Measurements from ENCODE around the gene RASAL1. TPM values are rescaled to one million over a fixed set of nuclear protein-coding genes. Genes with fewer than 3 reads are reported as not detected.

Gene RASAL1
- total and polyA plus RNA-seq, 2 experiments from 2014 or later, result not detected

DNA sequence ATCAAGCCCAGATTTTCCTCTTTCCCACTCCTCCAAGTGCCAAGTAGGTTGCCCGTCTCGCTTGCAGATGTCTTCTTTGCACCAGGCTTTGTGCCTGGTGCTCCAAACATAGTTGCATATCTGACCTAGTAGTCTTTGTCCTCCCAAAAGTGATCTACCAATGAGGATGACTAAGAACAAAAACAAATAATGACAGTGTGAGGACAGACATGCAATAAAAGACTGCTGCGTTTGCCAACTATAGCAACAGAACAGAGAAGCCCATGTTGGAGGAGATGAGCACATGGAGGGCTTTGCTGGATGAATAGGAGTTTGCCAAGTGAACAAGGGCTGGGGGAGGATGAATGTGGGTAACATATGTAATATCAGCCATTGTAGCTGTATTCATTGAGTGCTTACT is 63.4 kb downstream of the RASAL1 start:
- no peak overlapping the region for H3K4me3 ChIP-seq
- H3K9ac ChIP-seq, result no peak overlapping the region
- 50 to 64% methylated on average over 3 of the region's 3 CpGs for WGBS, 2 experiments (ENCODE audit: low coverage in 1 of 2, low lambda C conversion rate in 2 of 2, missing lambda C conversion rate in 2 of 2)
- no peaks in the 10 kb centered on the region for H3K36me3 ChIP-seq (ENCODE audit: low read depth)
- DNase-seq, result no peak
- in situ Hi-C loops (cut with MboI), result no loop called here
- H3K9me3 ChIP-seq (ENCODE audit: low read depth), result no peaks in the 10 kb centered on the region
- H3K4me2 ChIP-seq (ENCODE audit: unreplicated experiment), result no peak overlapping the region
- H3F3A ChIP-seq (ENCODE audit: insufficient read depth), result no peaks in the 10 kb centered on the region
- no peaks in the 10 kb centered on the region for H3K79me2 ChIP-seq (ENCODE audit: insufficient read depth)
- no peak for TF ChIP-seq EZH2phosphoT487 (IDR thresholded peaks at IDR 0.05; ENCODE audit: insufficient read depth, low read depth)
- TF ChIP-seq EZH2 (IDR thresholded peaks at IDR 0.05; ENCODE audit: insufficient read depth, poor library complexity, severe bottlenecking), result no peak
- peaks cover 11% of the 10 kb centered on the region for H3K27me3 ChIP-seq (replicated peaks; ENCODE audit: insufficient read depth)
- no peaks in the 10 kb centered on the region for H3K4me1 ChIP-seq (ENCODE audit: insufficient read depth)
- H3K27ac ChIP-seq, result no peak overlapping the region
- H3K9me2 ChIP-seq (ENCODE audit: insufficient read depth), result no peaks in the 10 kb centered on the region
- H4K20me1 ChIP-seq (ENCODE audit: insufficient read depth), result no peaks in the 10 kb centered on the region
- H2AFZ ChIP-seq, result no peak overlapping the region

DNA sequence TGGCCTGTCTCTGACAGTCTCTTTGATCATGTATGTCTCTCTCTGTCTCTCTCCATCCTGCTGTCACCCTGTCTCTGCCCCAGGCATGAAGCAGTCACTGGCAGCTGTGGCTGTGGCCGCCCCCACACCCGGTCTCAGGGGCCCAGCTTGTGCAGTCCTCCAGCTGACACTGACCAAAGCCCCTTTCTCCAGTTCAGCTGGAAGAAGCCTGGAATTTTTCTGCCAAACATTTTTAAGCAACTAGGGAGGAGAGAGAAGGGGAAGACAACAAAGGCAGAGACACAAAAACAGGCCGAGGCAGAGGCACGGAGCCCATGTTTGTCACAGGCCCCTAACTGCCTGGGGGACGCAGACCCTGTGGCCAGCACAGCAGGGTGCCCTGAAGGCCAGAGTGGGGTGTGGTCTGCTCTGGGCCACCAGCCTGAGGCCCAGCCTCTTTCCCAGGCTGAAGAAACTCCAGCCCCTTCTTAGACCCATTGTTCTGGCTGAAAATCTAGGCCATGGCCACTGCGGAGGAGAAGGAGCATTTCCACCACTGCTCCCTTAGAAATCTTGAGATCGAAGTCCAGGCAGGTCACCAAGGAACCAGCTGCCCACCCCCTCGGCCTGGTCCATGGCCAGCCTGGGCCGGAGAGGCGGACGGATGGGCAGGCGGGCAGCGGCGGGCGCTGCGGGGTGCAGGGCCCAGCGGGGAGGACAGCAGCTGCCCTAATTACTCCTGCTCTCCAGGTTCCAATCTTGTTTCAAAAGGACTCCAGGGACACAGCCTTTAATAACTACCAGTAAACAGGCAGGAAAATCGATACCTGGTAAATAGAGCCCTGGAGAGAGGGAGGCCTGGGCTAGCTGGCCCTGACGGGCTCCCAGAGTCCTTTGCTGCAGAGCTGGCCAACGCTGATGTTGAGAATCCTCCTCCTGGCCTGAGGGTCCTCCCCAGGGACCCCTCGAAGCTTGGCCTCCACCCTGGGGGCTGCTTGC is 64.1 kb downstream of the RASAL1 start:
- Histone ChIP-seq H3K36me3 (ENCODE audit: low read depth) (no peaks in the 10 kb centered on the region), H4K20me1 (ENCODE audit: insufficient read depth) (no peaks in the 10 kb centered on the region), H3K27ac (no peak overlapping the region), H3K9ac (no peak overlapping the region), H3K9me2 (ENCODE audit: insufficient read depth) (no peaks in the 10 kb centered on the region), H3K79me2 (ENCODE audit: insufficient read depth) (no peaks in the 10 kb centered on the region), H2AFZ (no peak overlapping the region), H3K4me2 (ENCODE audit: unreplicated experiment) (no peak overlapping the region), H3K4me1 (ENCODE audit: insufficient read depth) (no peaks in the 10 kb centered on the region), H3K27me3 (replicated peaks; ENCODE audit: insufficient read depth) (peaks cover 11% of the 10 kb centered on the region; the same call in 1 of the 2 replicates), H3K4me3 (no peak overlapping the region), H3K9me3 (ENCODE audit: low read depth) (no peaks in the 10 kb centered on the region), H3F3A (ENCODE audit: insufficient read depth) (no peaks in the 10 kb centered on the region)
- in situ Hi-C loops (cut with MboI), result no loop called here
- TF ChIP-seq EZH2phosphoT487 (IDR thresholded peaks at IDR 0.05; ENCODE audit: insufficient read depth, low read depth), result no peak
- no peak for TF ChIP-seq EZH2 (IDR thresholded peaks at IDR 0.05; ENCODE audit: insufficient read depth, poor library complexity, severe bottlenecking)
- DNase-seq, result no peak
- WGBS, 2 experiments (ENCODE audit: low coverage in 1 of 2, low lambda C conversion rate in 2 of 2, missing lambda C conversion rate in 2 of 2), result 57 to 61% methylated on average over 21 of the region's 21 CpGs

GRCh38 chr12:113070117-113070906 is 65.2 kb downstream of the RASAL1 start:
- H3K27me3 ChIP-seq (replicated peaks; ENCODE audit: insufficient read depth), result peaks cover 11% of the 10 kb centered on the region; the same call in 1 of the 2 replicates
- H3K4me1 ChIP-seq (ENCODE audit: insufficient read depth), result no peaks in the 10 kb centered on the region
- no peak overlapping the region for H3K9ac ChIP-seq
- H2AFZ ChIP-seq, result no peak overlapping the region
- no peak for DNase-seq
- no peaks in the 10 kb centered on the region for H3K79me2 ChIP-seq (ENCODE audit: insufficient read depth)
- no peaks in the 10 kb centered on the region for H3K9me3 ChIP-seq (ENCODE audit: low read depth)
- no peak overlapping the region for H3K27ac ChIP-seq
- WGBS, 2 experiments (ENCODE audit: low coverage in 1 of 2, low lambda C conversion rate in 2 of 2, missing lambda C conversion rate in 2 of 2), result 41 to 51% methylated on average over 13 to 15 of the region's 15 CpGs
- TF ChIP-seq EZH2phosphoT487 (IDR thresholded peaks at IDR 0.05; ENCODE audit: insufficient read depth, low read depth) (no peak), EZH2 (IDR thresholded peaks at IDR 0.05; ENCODE audit: insufficient read depth, poor library complexity, severe bottlenecking) (no peak)
- H3F3A ChIP-seq (ENCODE audit: insufficient read depth), result no peaks in the 10 kb centered on the region
- H3K36me3 ChIP-seq (ENCODE audit: low read depth), result no peaks in the 10 kb centered on the region
- no peak overlapping the region for H3K4me3 ChIP-seq
- no peaks in the 10 kb centered on the region for H3K9me2 ChIP-seq (ENCODE audit: insufficient read depth)
- no peaks in the 10 kb centered on the region for H4K20me1 ChIP-seq (ENCODE audit: insufficient read depth)
- in situ Hi-C loops (cut with MboI), result no loop called here
- no peak overlapping the region for H3K4me2 ChIP-seq (ENCODE audit: unreplicated experiment)

DNA sequence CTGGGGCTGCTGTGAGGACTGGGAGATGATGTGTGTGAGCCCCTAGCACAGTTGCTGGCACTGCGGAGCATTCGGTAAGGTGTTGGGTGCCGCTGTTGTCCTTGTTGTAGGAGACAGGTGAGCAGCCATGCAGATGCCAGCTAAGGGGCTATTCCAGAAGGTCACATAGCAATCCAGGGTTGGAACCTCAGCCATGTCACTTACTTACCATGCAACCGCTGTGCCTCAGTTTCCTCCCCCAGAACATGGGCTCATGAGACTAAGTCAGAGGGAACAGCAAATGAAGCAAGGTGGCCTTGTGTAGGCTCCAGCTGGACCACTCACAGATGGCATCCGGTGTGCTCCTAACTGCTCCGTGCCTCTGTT is 65.8 kb downstream of the RASAL1 start:
- no peak for DNase-seq
- 78 to 85% methylated on average over 6 of the region's 6 CpGs for WGBS, 2 experiments (ENCODE audit: low coverage in 1 of 2, low lambda C conversion rate in 2 of 2, missing lambda C conversion rate in 2 of 2)
- no peak overlapping the region for H3K9ac ChIP-seq
- H3K27ac ChIP-seq, result no peak overlapping the region
- no peaks in the 10 kb centered on the region for H4K20me1 ChIP-seq (ENCODE audit: insufficient read depth)
- no peak for TF ChIP-seq EZH2 (IDR thresholded peaks at IDR 0.05; ENCODE audit: insufficient read depth, poor library complexity, severe bottlenecking)
- TF ChIP-seq EZH2phosphoT487 (IDR thresholded peaks at IDR 0.05; ENCODE audit: insufficient read depth, low read depth), result no peak
- H3K4me2 ChIP-seq (ENCODE audit: unreplicated experiment), result no peak overlapping the region
- H3K36me3 ChIP-seq (ENCODE audit: low read depth), result no peaks in the 10 kb centered on the region
- no peaks in the 10 kb centered on the region for H3K9me2 ChIP-seq (ENCODE audit: insufficient read depth)
- in situ Hi-C loops (cut with MboI), result no loop called here
- no peaks in the 10 kb centered on the region for H3K79me2 ChIP-seq (ENCODE audit: insufficient read depth)
- H3K27me3 ChIP-seq (replicated peaks; ENCODE audit: insufficient read depth), result peaks cover 11% of the 10 kb centered on the region
- no peak overlapping the region for H2AFZ ChIP-seq
- no peaks in the 10 kb centered on the region for H3K9me3 ChIP-seq (ENCODE audit: low read depth)
- H3K4me3 ChIP-seq, result no peak overlapping the region
- no peaks in the 10 kb centered on the region for H3K4me1 ChIP-seq (ENCODE audit: insufficient read depth)
- no peaks in the 10 kb centered on the region for H3F3A ChIP-seq (ENCODE audit: insufficient read depth)
